Stimulated activated CD8-positive, alpha-beta memory T cell treated with anti-CD3 and anti-CD28 coated beads, Interleukin-4, amount 100 ng/mL, for 24 hours (primary cell): ENCODE data around the gene GAPT.

ENCODE experiments used
- DNase-seq: peaks from one replicate; pipeline ENCODE4 v3.0.0-alpha.2; 2020; ENCODE audit warnings: low read depth

GAPT gene

DNA sequence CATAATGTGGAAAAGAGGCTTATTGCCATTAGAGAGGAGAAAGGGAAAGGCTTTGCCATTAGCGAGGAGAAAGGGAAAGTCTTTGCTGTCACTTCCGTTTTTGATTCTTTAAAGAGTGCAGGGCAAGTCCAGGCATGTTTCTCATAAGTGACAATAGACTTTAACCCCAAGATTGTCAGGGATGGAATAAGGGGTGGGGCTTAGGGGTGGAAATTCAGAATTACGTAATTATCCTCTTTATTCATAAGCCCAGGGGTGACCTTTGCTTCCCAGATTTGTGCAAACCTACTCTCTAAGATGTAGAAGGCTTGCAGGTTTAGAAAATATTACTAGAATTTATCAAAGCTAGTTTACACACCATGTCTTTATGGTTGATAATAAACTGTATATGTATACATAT, 29.1 kb upstream of the GAPT start:
- DNase-seq = no peak

DNA sequence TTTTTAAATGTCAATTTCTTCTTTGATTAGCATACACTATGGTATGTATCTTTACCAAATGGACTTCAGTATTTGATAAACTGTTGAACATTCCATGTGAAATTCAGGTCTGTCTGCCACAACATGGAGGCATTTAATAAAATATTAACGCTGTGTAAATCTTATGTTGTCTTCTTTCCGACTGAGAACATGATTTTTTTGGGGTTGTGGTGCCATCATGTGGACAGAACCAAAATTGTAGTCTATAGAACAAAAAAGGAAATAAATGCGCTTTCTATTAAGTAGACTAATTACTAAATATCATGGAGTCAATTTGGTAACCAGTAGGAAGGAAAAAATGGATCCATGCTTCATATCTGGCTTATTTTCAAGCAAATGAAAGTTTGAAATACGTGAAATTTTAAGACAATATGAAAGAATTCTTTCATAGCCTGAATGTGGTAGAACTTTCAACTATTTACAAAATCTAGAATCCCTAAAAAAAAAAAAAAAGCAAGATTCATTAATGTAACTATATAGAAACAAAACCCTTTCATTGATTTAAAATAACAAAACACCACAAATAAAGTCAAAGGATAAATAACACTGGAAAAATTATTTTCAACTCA, 28.5 kb upstream of the GAPT start:
- DNase-seq = no peak

DNA sequence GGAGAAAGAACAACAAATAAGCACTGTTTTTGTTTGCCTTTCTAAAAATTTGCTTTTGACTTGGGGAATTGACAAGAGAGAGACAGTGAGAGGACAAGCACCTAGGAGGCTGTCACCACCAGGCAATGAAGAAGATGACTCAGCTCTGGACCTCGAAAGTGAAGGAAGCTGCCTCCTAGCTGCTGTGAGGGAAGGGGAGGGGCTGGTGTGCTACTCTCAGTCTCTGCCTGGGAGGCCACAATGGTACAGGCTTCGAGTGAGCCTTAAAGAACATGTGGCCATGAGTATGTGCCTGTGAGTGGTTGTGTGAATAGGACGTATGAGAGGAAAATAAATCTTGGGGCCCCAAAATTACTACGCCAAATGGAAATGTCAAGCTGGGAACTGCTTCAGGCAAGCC, 24.3 kb upstream of the GAPT start:
- no peak for DNase-seq

DNA sequence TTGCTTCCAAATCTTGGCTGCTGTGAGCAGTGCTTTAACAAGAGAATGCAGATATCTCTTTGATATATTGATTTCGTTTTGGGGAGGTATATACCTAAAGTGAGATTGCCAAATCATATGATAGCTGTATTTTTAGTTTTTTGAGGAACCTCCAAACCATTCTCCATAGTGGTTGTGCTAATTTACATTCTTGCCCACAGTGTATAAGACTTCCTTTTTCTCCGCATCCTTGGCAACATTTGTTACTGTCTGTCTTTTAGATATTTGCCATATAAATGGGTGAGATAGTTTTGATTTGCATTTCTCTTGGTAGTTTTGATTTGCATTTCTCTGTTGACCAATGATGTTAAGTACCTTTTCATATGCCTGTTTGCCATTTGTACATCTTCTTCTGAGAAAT, 21.3 kb upstream of the GAPT start:
- no peak for DNase-seq

DNA sequence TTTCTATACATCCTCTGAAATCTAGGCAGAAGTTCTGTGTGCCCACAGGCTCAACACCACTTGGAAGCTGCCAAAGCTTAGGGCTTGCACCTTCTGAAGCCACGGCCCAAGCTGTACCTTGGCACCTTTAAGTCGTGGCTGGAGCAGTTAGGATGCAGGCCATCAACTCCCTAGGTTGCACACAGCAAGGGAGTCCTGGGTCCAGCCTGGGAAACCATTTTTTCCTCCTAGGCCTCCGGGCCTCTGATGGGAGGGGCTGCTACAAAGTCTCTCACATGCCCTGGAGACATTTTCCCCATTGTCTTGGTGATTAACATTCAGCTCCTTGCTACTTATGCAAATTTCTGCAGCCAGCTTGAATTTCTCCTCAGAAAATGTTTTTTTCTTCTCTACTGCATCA, 15.8 kb upstream of the GAPT start:
- no peak for DNase-seq

DNA sequence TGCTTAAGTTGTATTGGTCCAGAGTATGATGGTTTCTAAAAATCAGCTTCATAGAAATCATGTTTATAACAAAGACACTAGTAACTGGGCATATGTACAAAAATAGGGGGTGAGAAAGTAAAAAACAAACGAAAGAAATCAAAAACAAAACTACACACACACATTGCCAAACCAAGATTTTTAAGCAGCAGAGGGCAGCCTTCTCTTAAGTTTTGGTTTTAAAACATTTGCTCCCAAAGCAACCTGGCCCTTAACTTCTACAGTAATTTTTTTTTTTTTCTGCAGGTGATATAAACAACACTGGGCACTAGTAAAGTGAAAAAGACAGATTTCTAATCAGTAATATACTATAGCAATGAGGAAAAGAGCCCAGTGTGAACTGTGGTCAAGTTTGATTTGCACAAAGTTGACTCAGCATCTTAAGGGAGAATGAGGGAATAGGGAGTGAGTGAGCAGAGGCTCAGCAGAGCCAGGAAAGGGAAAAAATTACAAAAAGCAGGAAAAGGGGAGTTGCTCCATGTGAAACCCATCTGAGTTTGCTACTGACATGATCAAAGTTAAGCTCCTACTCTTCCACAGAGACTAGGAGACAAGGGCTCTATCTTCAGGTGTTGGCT, 13.4 kb upstream of the GAPT start:
- DNase-seq = no peak

DNA sequence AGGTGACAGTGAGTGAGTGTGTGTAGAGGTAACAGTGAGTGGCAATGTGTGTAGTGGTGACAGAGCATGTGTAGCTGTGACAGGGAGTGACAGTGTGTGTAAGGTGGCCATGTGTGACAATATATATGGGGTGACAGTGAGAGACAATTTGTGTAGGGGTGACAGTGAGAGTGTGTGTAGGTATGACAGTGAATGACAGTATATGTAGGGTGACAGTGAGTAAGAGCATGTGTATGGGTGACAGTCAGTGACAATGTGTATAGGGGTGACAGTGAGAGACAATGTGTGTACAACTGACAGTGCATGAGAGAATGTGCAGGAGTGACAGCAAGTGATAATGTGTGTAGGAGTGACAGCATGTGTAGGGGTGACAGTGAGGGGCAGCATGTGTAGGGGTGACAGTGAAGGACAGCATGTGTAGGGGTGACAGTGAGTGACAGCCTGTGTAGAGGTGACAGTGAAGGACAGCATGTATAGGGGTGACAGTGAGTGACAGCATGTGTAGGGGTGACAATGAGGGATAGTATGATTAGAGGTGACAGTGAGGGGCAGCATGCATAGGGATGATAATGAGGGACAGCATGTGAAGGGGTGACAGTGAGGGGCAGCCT, 10.1 kb upstream of the GAPT start:
- no peak for DNase-seq

DNA sequence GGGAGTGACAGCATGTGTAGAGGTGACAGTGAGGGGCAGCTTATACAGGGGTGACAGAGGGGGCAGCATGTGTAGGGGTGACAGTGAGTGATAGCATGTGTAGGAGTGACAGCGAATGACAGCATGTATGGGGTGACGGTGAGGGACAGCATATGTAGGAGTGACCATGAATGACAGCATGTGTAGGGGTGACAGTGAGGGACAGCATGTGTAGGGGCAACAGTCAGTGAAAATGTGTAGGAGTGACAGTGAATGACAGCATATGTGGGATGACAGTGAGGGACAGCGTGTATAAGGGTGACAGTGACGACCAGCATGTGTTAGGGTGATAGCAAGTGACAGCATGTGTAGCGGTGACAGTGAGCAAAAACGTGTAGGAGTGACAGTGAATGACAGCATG, 9.4 kb upstream of the GAPT start:
- no peak for DNase-seq

DNA sequence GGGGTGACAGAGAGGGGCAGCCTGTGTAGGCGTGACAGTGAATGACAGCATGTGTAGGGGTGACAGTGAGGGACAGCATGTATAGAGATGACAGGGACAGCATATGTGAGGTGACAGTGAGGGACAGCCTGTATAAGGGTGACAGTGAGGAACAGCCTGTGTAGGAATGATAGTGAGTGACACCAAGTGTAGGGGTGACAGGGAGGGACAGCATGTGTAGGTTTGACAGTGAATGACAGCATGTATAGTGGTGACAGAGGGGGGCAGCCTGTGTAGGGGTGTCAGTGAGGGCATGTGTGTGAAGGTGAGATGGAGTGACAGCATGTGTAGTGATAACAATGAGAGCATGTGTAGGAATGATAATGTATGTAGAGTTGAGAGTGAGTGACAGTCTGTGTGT, 8.7 kb upstream of the GAPT start:
- DNase-seq = no peak

DNA sequence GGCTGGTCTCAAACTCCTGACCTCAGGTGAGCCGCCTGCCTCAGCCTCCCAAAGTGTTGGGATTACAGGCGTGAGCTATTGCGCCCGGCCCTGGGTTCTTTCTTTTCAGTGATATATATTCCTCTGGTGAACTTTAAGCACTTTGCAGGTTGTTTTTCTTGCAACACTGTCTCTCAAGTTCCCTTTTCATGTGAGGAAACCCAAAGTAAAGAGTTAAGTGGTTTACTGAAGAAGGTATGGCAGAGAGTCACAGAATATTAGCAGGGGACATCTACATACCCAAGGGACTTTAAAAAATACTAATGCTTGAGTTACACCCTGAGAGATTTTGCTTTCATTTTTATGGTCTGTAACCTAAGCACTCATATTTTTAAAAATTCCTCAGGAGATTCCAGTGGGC, 6.7 kb upstream of the GAPT start:
- no peak for DNase-seq

DNA sequence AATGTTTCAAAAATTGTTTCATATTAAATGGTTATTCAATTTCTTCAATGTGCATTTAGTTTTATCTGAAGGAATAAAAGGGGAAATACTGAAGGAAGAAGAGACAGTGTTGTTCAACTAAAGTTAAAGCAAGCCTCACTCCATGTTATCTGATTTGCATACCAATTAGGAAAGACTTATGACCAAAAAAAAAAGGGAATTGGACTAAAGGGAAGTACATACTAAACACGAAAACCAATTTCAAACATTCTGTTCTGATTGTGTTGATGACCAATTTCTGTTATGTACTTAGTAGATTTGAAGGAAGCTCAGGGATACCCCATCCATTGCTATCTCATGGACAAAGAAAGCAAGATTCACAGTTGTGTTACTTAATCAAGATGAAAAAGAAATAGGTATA, 4.9 kb upstream of the GAPT start:
- no peak for DNase-seq

DNA sequence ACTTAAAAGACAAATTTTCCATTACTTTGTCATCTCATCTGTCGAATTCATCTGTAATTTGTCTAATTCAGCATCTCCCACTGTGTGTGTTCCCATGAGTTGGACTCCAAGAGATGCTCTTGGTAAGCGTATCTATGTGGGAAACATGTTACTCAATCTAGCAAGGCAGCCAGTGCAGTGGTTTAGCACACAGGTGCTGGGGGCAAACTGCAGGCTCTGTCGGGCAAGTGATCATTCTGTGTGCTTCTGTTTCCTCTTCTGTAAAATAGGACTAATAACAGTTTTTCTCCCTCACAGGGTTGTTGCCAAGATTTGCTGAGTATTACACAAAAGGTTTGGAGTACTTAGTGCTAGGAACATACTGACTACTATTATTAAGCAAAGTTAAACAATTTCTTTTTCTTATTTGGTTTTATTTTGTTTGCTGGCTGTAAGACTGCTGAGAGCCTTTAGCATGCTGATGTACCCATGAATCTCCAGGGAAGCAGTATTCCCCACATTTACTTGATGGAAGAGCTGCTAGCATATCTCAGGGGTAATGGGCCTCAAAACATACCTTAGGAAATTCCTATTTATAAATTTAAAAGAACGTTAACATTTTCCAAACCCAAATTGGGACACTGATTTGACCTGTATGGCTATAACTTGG, 709 bp upstream of the GAPT start:
- no peak for DNase-seq

DNA sequence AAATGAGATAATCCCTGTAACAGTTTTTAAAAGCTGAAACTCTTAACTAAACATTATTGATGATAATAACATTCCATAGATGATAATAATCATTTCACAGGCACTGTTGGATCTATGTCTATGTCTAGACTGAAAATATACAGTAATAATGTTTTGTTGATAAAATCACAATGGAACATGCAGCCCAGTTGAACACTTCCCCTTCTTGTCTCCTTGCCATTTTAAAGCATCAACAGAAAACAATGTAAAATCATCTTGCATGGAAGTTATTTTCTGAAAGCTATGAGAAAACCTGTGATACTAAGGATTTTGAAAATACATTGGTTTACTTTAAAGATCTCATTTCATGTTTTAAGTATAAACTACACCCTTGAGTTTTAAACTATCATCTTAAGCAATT, 1.9 kb downstream of the GAPT start:
- no peak for DNase-seq

DNA sequence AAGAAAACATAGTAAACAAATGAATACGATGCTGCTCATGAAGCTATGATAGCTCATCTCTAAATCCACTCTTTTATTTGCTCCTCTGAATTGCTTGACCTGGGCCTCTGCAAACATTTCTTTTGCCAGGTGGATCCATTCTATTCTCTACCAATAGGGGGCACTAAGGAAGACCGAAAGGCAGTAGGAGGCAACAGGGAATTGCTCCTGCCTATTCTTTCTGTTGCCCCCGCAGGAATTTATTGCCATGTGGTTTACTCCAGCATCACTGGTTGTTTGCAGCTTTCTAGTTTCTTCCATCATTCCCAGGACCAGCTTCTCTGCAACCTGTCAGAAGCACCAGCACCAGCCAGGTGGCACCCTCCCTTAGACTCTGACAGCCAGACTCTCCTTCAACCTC, 5.3 kb downstream of the GAPT start:
- no peak for DNase-seq

DNA sequence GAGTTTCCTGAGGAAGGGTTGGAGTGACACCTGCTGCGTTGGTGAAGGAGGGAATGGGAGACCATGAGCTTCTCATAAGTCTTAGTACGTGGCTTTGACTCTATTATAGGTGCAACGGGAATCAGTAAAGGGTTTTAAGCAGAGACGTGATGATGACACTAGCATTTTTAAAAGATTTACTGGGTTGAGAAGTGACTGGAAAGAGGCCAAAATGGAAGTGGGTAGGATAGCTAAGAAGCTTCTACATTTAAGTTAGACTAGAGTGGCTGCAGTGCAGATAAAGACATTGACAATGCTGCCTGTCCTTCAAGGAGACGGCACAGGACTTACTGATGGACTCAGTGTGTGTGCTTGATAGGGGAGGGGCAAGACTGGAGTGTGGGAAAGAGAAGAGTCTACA, 6.2 kb downstream of the GAPT start:
- DNase-seq = no peak

DNA sequence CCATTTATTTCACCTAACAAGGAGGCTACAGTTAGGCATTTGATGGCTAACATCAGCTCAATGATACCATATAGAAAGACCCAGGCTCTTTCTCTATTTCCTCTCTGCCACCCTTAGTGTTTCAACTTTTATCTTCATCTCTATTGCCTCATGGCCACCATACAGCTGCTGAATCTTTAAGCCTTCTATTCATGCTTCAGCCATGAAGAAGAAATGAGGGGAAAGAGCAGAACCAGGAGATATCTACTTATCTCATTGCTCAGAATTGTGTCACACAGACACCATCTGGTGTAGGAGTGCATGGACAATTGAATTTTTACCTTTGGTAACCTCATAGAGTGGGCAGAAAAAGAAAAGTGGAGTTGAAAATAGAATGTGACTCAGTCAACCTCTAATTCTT, 6.7 kb downstream of the GAPT start:
- no peak for DNase-seq

DNA sequence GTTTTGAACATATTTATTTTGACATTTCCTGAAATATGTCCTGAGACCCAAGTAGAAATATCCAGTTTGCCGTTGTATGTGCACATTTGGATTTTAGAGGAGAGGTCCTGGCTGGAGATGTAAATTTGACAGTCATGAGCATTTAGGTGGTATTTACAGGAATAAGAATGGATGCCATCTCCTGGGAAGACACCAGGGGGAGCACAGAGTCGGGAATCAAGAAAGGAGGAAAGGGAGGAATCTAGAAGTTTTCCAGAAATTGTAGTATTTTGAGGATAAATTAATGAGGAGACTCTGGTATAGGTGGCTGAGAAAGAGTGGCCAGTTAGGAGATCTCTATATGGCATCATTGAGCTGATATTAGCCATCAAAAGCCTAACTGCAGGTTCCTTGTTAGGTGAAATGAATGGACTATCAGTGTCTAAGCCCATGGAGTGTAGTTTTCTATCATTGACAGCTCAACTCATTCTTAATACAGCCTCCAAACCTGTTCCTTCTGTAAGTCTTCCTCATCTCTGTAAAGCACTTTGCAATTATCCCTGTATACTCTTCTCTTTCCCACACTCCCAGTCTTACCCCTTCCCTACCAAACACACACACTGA, 7.2 kb downstream of the GAPT start:
- no peak for DNase-seq

DNA sequence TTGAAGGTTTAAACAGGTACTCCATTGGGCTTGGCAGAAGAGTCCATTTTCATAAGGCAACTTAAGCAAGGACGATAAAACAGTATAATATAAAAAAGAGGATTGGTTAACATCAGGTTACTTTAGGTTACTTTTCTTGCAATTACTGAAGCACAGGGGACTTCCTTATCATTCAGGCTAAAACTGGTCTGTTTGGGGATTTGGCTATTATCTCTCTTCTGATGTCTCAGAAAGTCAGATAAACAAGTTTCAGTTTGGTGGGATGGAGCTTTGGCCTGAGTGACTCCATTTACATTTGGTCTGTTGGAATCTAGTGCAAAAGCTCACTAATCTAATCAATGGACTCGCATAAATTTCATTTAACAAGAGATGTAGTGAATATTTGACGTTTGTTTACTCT, 8.0 kb downstream of the GAPT start:
- DNase-seq = no peak

DNA sequence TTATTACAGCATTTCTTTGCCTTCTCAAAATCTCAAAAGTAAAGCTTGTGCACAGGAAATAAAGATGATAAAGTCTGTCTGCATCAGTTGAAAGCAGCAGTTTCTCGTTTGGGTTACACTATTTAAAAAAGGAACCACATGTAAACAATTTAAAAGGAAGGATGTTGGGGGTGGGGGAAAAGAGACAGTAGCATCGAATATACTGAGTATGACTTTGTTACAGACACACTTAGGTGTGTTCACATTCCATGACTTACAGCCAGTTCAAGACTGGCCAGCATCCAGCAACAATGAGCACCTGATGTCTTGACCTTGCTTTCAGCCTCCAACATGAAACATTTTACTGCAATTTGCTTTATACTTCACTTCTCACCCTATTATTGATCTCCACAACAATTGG, 8.7 kb downstream of the GAPT start:
- DNase-seq = no peak

DNA sequence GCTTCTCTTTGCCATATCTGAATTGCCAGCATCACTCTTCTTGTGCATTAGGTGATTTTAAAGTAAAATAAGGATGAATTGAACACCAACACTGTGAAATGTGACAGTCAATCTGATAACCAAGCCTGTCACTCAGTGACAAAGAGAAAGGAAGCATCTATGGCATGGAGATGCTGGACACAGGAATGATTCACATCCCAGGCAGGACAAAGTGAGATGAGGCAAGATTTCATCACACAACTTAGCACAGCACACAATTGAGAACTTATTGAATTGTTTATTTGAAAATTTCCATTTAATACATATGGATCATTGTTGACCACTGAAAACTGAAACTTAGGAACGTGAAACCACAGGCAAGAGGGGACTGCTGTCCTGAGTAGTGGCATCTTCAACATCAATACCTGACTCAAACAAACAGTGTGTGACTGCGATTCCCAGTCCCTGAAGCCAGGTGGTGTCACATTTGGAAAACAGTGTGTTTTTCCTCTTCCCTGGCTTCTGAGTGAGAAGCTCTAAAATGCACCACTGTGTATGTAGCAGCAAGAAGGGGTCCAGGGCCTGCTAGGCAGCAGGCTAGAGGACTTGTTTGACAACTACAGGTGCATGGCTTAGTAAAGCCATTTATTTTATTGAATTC, 10.7 kb downstream of the GAPT start:
- DNase-seq = no peak

DNA sequence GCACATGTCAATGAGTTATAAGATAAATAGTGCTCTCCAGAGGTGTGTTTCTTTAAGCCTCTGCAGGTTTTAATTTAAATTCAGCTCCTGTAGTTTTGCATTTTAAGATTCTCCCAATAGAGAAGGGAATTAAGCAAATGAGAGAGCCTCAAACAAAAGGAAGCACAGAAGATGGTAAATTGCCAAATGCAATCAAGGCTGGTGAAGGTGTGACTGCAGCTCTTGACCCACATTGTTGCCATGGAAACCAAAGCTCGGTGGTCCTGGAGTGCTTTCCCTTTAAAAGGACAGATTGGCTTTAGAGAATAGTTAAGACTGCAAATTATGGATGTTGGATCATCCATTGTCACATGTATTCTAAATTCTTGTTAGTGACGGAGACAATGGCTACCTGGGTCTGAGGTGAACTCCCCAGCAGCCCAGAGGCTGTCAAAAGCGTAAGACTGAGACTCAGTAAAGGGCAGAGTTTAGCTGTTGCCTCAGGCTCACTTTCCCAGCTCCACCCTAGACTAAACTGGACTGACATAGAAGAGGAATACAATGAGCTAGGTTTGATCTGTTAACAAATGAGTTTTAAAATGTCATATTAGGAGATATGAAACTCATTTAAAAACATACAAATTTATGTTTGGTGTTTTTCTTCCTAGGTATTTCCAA, 12.3 kb downstream of the GAPT start:
- no peak for DNase-seq

DNA sequence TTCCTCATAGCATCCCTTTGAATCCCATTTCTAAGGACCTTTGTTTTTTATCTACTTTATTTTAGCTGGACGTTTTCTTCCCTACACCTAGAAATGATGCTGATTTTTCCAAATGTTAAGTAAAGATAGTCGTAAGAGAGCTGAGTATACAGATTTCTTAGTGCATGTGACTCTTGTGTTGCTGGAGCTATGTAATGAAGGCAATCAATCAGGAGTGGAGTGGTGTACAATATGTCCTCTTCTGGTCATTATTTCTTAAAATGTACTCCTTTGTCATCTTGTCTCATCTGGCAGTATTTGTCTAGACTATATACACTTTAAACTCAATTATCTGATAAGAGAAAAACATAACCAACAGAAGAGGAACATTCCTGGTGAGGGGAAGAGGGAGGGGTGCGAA, 13.5 kb downstream of the GAPT start:
- no peak for DNase-seq
